G401.6 (cell line): ENCODE results near the gene DGKG.

Experiments
- FAIRE-seq: peaks from 2 replicates; lab custom pipeline; 2012; peaks lifted over from hg19 to GRCh38; lab: Jason Lieb, UNC

Gene DGKG

GRCh38 chr3:186367631-186368030 lies 5.6 kb upstream of the DGKG start:
- no peak for FAIRE-seq

- FAIRE-seq, result no peak
These were observed 4.2 kb upstream of the DGKG start for GRCh38 chr3:186366206-186366605.

GRCh38 chr3:186365202-186365974 lies 3.4 kb upstream of the DGKG start:
- no peak for FAIRE-seq

- FAIRE-seq, result no peak
These were observed 954 bp upstream of the DGKG start for GRCh38 chr3:186362988-186363387.

- FAIRE-seq, result no peak
These were observed 456 bp upstream of the DGKG start for GRCh38 chr3:186362537-186362842.

GRCh38 chr3:186361246-186361761 lies 730 bp downstream of the DGKG start:
- FAIRE-seq, result no peak

GRCh38 chr3:186360779-186361178 lies 1.3 kb downstream of the DGKG start:
- no peak for FAIRE-seq

GRCh38 chr3:186359078-186359477 lies 3.0 kb downstream of the DGKG start:
- FAIRE-seq, result no peak

GRCh38 chr3:186356152-186356551 lies 5.9 kb downstream of the DGKG start:
- FAIRE-seq, result no peak

- FAIRE-seq, result no peak
These were observed 7.9 kb downstream of the DGKG start for GRCh38 chr3:186354100-186354499.

- no peak for FAIRE-seq
These were observed 9.7 kb downstream of the DGKG start for GRCh38 chr3:186352369-186352768.

- FAIRE-seq, result no peak
These were observed 19.8 kb downstream of the DGKG start for GRCh38 chr3:186342197-186342596.

GRCh38 chr3:186340204-186340603 lies 21.8 kb downstream of the DGKG start:
- FAIRE-seq, result no peak

GRCh38 chr3:186339180-186339918 lies 22.7 kb downstream of the DGKG start:
- no peak for FAIRE-seq

- FAIRE-seq, result no peak
These were observed 28.8 kb downstream of the DGKG start for GRCh38 chr3:186333256-186333655.

- FAIRE-seq, result no peak
These were observed 31.1 kb downstream of the DGKG start for GRCh38 chr3:186330772-186331460.

GRCh38 chr3:186329589-186329988 lies 32.4 kb downstream of the DGKG start:
- no peak for FAIRE-seq

- no peak for FAIRE-seq
These were observed 34.0 kb downstream of the DGKG start for GRCh38 chr3:186327912-186328487.

GRCh38 chr3:186322761-186323160 lies 39.3 kb downstream of the DGKG start:
- no peak for FAIRE-seq

- FAIRE-seq, result no peak
These were observed 40.3 kb downstream of the DGKG start for GRCh38 chr3:186321746-186322145.

GRCh38 chr3:186320862-186321568 lies 41.0 kb downstream of the DGKG start:
- FAIRE-seq, result no peak

- no peak for FAIRE-seq
These were observed 42.1 kb downstream of the DGKG start for GRCh38 chr3:186319945-186320344.
